Testis (tissue), 2 donors: ENCODE data around the gene MAPRE2.

Source experiments
- CTCF ChIP-seq, 3 experiments: fragments of 450-650 bp in 2 of 3; fragments of 200-600 bp in 1 of 3; sonication (generic) in 1 of 3; IDR thresholded peaks; one replicate each; pipeline ENCODE4 v1.5.1; 2016 to 2019; ENCODE audit warnings: antibody characterized with exemption in 3 of 3, mild to moderate bottlenecking in 2 of 3, moderate library complexity in 1 of 3
- POLR2A ChIP-seq: fragments of 450-650 bp; IDR thresholded peaks from one replicate; pipeline ENCODE4 v1.6.1; 2017; ENCODE audit warnings: antibody characterized with exemption, mild to moderate bottlenecking, moderate library complexity

GRCh38 chr18:35042389-35043071 lies 1.3 kb downstream of the MAPRE2 start:
- TF ChIP-seq POLR2A = no peak
- no peak for TF ChIP-seq CTCF (IDR thresholded peaks at IDR 0.05)
